A549 (cell line): ENCODE measurements around the gene NMT1. TPM values are rescaled to one million over a fixed set of nuclear protein-coding genes. Genes with fewer than 3 reads are reported as not detected.

ENCODE experiments used
- ATAC-seq, 2 experiments: fragments of 200-7000 bp in 1 of 2; fragments of >200 bp in 1 of 2; cut with Nextera tagmentation in 1 of 2; cut with Tn5 transposase in 1 of 2; 3 replicates each; pipeline versions ENCODE4 v1.8.0 to v1.9.1; 2018 to 2020; ENCODE audit warnings: mild to moderate bottlenecking in 1 of 2, moderate library complexity in 1 of 2
- CTCF ChIA-PET: fragments of 300-600 bp; sonication (Branson Sonifier 250); formaldehyde crosslinking; extraction: SDS; loops from one replicate; lab custom pipeline; 2021; ENCODE audit warnings: antibody characterized with exemption, inconsistent platforms; lab: Yijun Ruan, JAX
- POLR2A ChIA-PET: fragments of 350-600 bp; formaldehyde crosslinking; extraction: SDS; loops from one replicate; lab custom pipeline; 2021; ENCODE audit warnings: antibody characterized with exemption, inconsistent platforms; lab: Yijun Ruan, JAX
- DNase-seq, 2 experiments: peaks; one replicate each; pipeline versions ENCODE4 v3.0.0 to v3.0.0-alpha.2; 2011 to 2016; ENCODE audit warnings: low read depth in 1 of 2, low spot score in 1 of 2
- FAIRE-seq: peaks from 2 replicates; lab custom pipeline; 2011; peaks lifted over from hg19 to GRCh38; lab: Jason Lieb, UNC
- H3K27ac ChIP-seq, 2 experiments: fragments of >200 bp; sonication (Bioruptor Twin); formaldehyde crosslinking; 3 replicates each; pipeline ENCODE4 v1.5.1; 2016 to 2017
- H3K4me1 ChIP-seq: fragments of >200 bp; sonication (Bioruptor Twin); formaldehyde crosslinking; 3 replicates; pipeline ENCODE4 v1.6.1; 2016
- H3K4me2 ChIP-seq: fragments of >200 bp; sonication (Bioruptor Twin); formaldehyde crosslinking; 3 replicates; pipeline ENCODE4 v1.6.1; 2016
- H3K4me3 ChIP-seq: fragments of >200 bp; sonication (Bioruptor Twin); formaldehyde crosslinking; 3 replicates; pipeline ENCODE4 v1.5.1; 2016
- H3K9me3 ChIP-seq: fragments of >200 bp; sonication (Bioruptor Twin); formaldehyde crosslinking; 3 replicates; pipeline ENCODE4 v1.6.1; 2016
- CEBPB ChIP-seq, 2 experiments: fragments of >200 bp in 1 of 2; sonication (Bioruptor Twin) in 1 of 2; formaldehyde crosslinking in 1 of 2; IDR thresholded peaks; 2 replicates each; pipeline ENCODE4 v1.6.1; 2012 to 2016
- FOSL2 ChIP-seq, 2 experiments: fragments of 450-650 bp in 1 of 2; fragments of >200 bp in 1 of 2; sonication (Bioruptor Twin) in 1 of 2; formaldehyde crosslinking; IDR thresholded peaks; 2 replicates each; pipeline versions ENCODE4 v1.5.0 to v1.6.1; 2016 to 2020; ENCODE audit warnings: mild to moderate bottlenecking in 1 of 2, moderate library complexity in 1 of 2
- HDAC2 ChIP-seq: fragments of 200-600 bp; sonication (generic); IDR thresholded peaks from 2 replicates; pipeline ENCODE4 v1.6.1; 2016
- HMGXB4 ChIP-seq: fragments of 250-450 bp; sonication (Bioruptor Pico); IDR thresholded peaks from 2 replicates; pipeline ENCODE4 v1.5.0; 2021; ENCODE audit warnings: mild to moderate bottlenecking, moderate library complexity, borderline replicate concordance
- MAFK ChIP-seq: fragments of 450-650 bp; IDR thresholded peaks from 2 replicates; pipeline ENCODE4 v1.6.1; 2014; ENCODE audit not compliant: partially characterized antibody
- NFE2L2 ChIP-seq: fragments of 150-350 bp; conservative IDR thresholded peaks from 2 replicates; pipeline ENCODE4 v1.6.1; 2014; ENCODE audit warnings: low read length
- PBX3 ChIP-seq: IDR thresholded peaks from 2 replicates; pipeline ENCODE4 v1.6.1; 2012
- PHF8 ChIP-seq: fragments of 200-600 bp; sonication (generic); IDR thresholded peaks from 2 replicates; pipeline ENCODE4 v1.6.1; 2016; ENCODE audit warnings: low read depth, mild to moderate bottlenecking, antibody characterized with exemption, moderate library complexity, borderline replicate concordance
- POLR2AphosphoS2 ChIP-seq: conservative IDR thresholded peaks from 2 replicates; pipeline ENCODE4 v1.6.1; 2012; ENCODE audit warnings: low read length, improper control_type of control experiment, inconsistent platforms
- RAD21 ChIP-seq, 2 experiments: fragments of >200 bp in 1 of 2; sonication (Bioruptor Twin) in 1 of 2; formaldehyde crosslinking in 1 of 2; IDR thresholded peaks in 1 of 2; conservative IDR thresholded peaks in 1 of 2; 2 replicates in 1 of 2; 3 replicates in 1 of 2; pipeline ENCODE4 v1.6.1; 2012 to 2018; ENCODE audit warnings: inconsistent platforms in 1 of 2
- REST ChIP-seq: fragments of 200-600 bp; sonication (generic); IDR thresholded peaks from 2 replicates; pipeline ENCODE4 v1.6.1; 2016; ENCODE audit warnings: antibody characterized with exemption, mild to moderate bottlenecking, moderate library complexity
- RFX5 ChIP-seq: fragments of 450-650 bp; IDR thresholded peaks from 2 replicates; pipeline ENCODE4 v1.7.1; 2014; ENCODE audit warnings: antibody characterized with exemption, mild to moderate bottlenecking, moderate library complexity
- RNF2 ChIP-seq: fragments of 200-600 bp; sonication (generic); IDR thresholded peaks from 2 replicates; pipeline ENCODE4 v1.6.1; 2016; ENCODE audit warnings: low read depth, mild to moderate bottlenecking, antibody characterized with exemption, moderate library complexity, borderline replicate concordance
- SMC3 ChIP-seq: fragments of >200 bp; sonication (Bioruptor Twin); formaldehyde crosslinking; IDR thresholded peaks from 3 replicates; pipeline ENCODE4 v1.6.1; 2018; ENCODE audit warnings: inconsistent platforms
- SREBF2 ChIP-seq: fragments of 450-650 bp; IDR thresholded peaks from 2 replicates; pipeline ENCODE4 v1.6.1; 2014; ENCODE audit warnings: mild to moderate bottlenecking, moderate library complexity
- ZC3H11A ChIP-seq: fragments of 450-650 bp; IDR thresholded peaks from 2 replicates; pipeline ENCODE4 v1.6.1; 2014; ENCODE audit warnings: antibody characterized with exemption, mild to moderate bottlenecking
- ZNF302 ChIP-seq: fragments of 250-450 bp; sonication (Bioruptor Pico); IDR thresholded peaks from 2 replicates; pipeline ENCODE4 v1.9.0; 2021; ENCODE audit warnings: inconsistent platforms, mild to moderate bottlenecking, moderate library complexity
- ZSCAN20 ChIP-seq: fragments of 250-450 bp; sonication (Bioruptor Pico); IDR thresholded peaks from 2 replicates; pipeline ENCODE4 v1.8.0; 2022; ENCODE audit warnings: mild to moderate bottlenecking, moderate library complexity
- WGBS: methylation state at CpG from one replicate; pipeline ENCODE4 v1.1.6; 2017; ENCODE audit errors: missing lambda C conversion rate; 5-methylcytosine and 5-hydroxymethylcytosine counted together
- polyA plus RNA-seq, 4 experiments: library from polyadenylated mRNA; depleted of rRNA in 3 of 4; stranded (reverse); fragments of >200 nt; fragmentation: RNase III in 1 of 4; extraction: RNeasy Plus Mini Kit Qiagen cat#74134 plus additional on column Dnase treatment in 1 of 4; gene quantifications; 2 replicates in 3 of 4; 3 replicates in 1 of 4; pipeline ENCODE4 v1.2.3, GENCODE V29; 2011 to 2017
- TF ChIP-seq, protein P1 (sequence below): fragments of >200 bp; sonication (Bioruptor Twin); formaldehyde crosslinking; IDR thresholded peaks from 3 replicates; pipeline ENCODE4 v1.5.1; 2016
- TF ChIP-seq, protein P2 (sequence below): fragments of >200 bp; sonication (Bioruptor Twin); formaldehyde crosslinking; IDR thresholded peaks from 3 replicates; pipeline ENCODE4 v1.6.1; 2016
- TF ChIP-seq, protein P3 (sequence below): IDR thresholded peaks from 2 replicates; pipeline ENCODE4 v1.6.1; 2012

NMT1 gene
- polyA plus RNA-seq, 2 of the 4 experiments (the other 2 are of a cell fraction), result 82.9 to 270 TPM

- no peak for TF ChIP-seq ZC3H11A
- TF ChIP-seq, protein P1, sequence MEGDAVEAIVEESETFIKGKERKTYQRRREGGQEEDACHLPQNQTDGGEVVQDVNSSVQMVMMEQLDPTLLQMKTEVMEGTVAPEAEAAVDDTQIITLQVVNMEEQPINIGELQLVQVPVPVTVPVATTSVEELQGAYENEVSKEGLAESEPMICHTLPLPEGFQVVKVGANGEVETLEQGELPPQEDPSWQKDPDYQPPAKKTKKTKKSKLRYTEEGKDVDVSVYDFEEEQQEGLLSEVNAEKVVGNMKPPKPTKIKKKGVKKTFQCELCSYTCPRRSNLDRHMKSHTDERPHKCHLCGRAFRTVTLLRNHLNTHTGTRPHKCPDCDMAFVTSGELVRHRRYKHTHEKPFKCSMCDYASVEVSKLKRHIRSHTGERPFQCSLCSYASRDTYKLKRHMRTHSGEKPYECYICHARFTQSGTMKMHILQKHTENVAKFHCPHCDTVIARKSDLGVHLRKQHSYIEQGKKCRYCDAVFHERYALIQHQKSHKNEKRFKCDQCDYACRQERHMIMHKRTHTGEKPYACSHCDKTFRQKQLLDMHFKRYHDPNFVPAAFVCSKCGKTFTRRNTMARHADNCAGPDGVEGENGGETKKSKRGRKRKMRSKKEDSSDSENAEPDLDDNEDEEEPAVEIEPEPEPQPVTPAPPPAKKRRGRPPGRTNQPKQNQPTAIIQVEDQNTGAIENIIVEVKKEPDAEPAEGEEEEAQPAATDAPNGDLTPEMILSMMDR, result peak; percentile 98
- no peak for TF ChIP-seq HMGXB4
- TF ChIP-seq, protein P2, sequence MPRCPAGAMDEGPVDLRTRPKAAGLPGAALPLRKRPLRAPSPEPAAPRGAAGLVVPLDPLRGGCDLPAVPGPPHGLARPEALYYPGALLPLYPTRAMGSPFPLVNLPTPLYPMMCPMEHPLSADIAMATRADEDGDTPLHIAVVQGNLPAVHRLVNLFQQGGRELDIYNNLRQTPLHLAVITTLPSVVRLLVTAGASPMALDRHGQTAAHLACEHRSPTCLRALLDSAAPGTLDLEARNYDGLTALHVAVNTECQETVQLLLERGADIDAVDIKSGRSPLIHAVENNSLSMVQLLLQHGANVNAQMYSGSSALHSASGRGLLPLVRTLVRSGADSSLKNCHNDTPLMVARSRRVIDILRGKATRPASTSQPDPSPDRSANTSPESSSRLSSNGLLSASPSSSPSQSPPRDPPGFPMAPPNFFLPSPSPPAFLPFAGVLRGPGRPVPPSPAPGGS, result no peak
- TF ChIP-seq POLR2AphosphoS2, result peak; percentile 56; the same call in 1 of the 2 replicates
- TF ChIP-seq MAFK, result no peak
- TF ChIP-seq CEBPB (IDR thresholded peaks at IDR 0.05), result no peak
- TF ChIP-seq SMC3, result peak; percentile 81
- no peak for TF ChIP-seq PBX3
- no peak for TF ChIP-seq REST
- TF ChIP-seq RAD21 (conservative IDR thresholded peaks at IDR 0.05 in 1 of 2, IDR thresholded peaks at IDR 0.05 in 1 of 2), result peak; percentile 84 to 87
- TF ChIP-seq SREBF2, result no peak
- DNase-seq (peak; percentile 85 to 99), FAIRE-seq (peak; percentile 74), ATAC-seq (peak; percentile 87 to 92)
- no peak overlapping the region for H3K4me2 ChIP-seq
- no peaks in the 10 kb centered on the region for H3K9me3 ChIP-seq
- peaks cover 11% of the 10 kb centered on the region for H3K4me1 ChIP-seq
- CTCF ChIA-PET, result interaction anchor here (0.6 to 30.6 kb wide), 71 partner anchors 10 to 883 kb away, joined by 3 to 742 read pairs (median 5); partner anchors contain the start of genes ACBD4, EFTUD2, NMT1 and PLCD3
- no peak overlapping the region for H3K27ac ChIP-seq
- POLR2A ChIA-PET, result interaction anchor here (0.6 to 2.0 kb wide), 4 partner anchors 10 to 50 kb away, joined by 4 to 9 read pairs (median 7); partner anchors contain the start of genes HEXIM1 and NMT1
- H3K4me3 ChIP-seq, result no peak overlapping the region
- WGBS, result 36% methylated on average over 9 of the region's 9 CpGs
Observed at GRCh38 chr17:45098869-45099616, 37.9 kb downstream of the NMT1 start.

DNA sequence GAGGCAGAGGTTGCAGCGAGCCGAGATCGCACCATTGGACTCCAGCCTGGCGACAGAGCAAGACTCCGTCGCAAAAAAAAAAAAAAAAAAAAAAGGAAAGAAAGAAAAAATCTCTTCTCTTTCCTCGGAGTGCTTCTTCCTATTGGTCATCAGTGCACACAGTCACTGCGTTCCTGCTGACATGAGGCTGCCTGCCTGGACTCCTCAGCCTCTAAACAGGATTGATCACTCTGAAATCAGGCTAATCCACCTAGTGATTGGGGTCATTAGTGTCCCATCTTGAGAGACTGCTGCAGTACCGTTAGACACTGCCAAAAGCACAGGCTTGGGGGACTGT is 40.4 kb downstream of the NMT1 start:
- peaks cover 7% of the 10 kb centered on the region; the same call in 2 of the 3 replicates for H3K4me1 ChIP-seq
- 90% methylated on average over 9 of the region's 9 CpGs for WGBS
- ATAC-seq (no peak), DNase-seq (no peak), FAIRE-seq (no peak)
- H3K9me3 ChIP-seq, result no peaks in the 10 kb centered on the region
- ChIA-PET POLR2A (no interaction called here), CTCF (interaction anchor here (4.9 to 30.6 kb wide), 5 partner anchors 7 to 32 kb away, joined by 64 to 742 read pairs (median 109); partner anchors contain the start of genes ACBD4 and PLCD3)
- no peak overlapping the region for H3K4me2 ChIP-seq
- no peak overlapping the region for H3K27ac ChIP-seq
- no peak overlapping the region for H3K4me3 ChIP-seq
- TF ChIP-seq RFX5 (no peak), RNF2 (no peak), PHF8 (no peak), ZSCAN20 (CRISPR knock-in tag) (no peak), MAFK (no peak), FOSL2 (IDR thresholded peaks at IDR 0.05) (no peak), FOSL2 (CRISPR knock-in tag; IDR thresholded peaks at IDR 0.05) (no peak), NFE2L2 (no peak), HDAC2 (no peak), ZNF302 (CRISPR knock-in tag) (no peak)
- TF ChIP-seq, protein P3, sequence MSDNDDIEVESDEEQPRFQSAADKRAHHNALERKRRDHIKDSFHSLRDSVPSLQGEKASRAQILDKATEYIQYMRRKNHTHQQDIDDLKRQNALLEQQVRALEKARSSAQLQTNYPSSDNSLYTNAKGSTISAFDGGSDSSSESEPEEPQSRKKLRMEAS, result no peak
- TF ChIP-seq, protein P2, result no peak
